HG03045 (cell line): ENCODE results near the gene HOXA2.

Experiments
- ATAC-seq: cut with Tn5 transposase; IDR thresholded peaks from one replicate; pipeline ENCODE4 v1.9.1; 2021; ENCODE audit warnings: mild to moderate bottlenecking, moderate library complexity; ENCODE audit not compliant: unreplicated experiment

The HOXA2 gene

GRCh38 chr7:27080844-27081436 is 21.5 kb downstream of the HOXA2 start:
- no peak for ATAC-seq

- ATAC-seq = no peak
Observed at GRCh38 chr7:27079234-27079975, 23.1 kb downstream of the HOXA2 start.

- ATAC-seq = no peak
Observed at GRCh38 chr7:27078616-27079233, 23.8 kb downstream of the HOXA2 start.

GRCh38 chr7:27073076-27073475 is 29.4 kb downstream of the HOXA2 start:
- ATAC-seq = no peak

- ATAC-seq = no peak
Observed at GRCh38 chr7:27071622-27072390, 30.7 kb downstream of the HOXA2 start.

- no peak for ATAC-seq
Observed at GRCh38 chr7:27068259-27068658, 34.2 kb downstream of the HOXA2 start.

GRCh38 chr7:27066148-27066547 is 36.3 kb downstream of the HOXA2 start:
- ATAC-seq = no peak

GRCh38 chr7:27065709-27066108 is 36.8 kb downstream of the HOXA2 start:
- no peak for ATAC-seq

- ATAC-seq = no peak
Observed at GRCh38 chr7:27064661-27065060, 37.8 kb downstream of the HOXA2 start.

GRCh38 chr7:27064159-27064558 is 38.3 kb downstream of the HOXA2 start:
- no peak for ATAC-seq

GRCh38 chr7:27062946-27063345 is 39.5 kb downstream of the HOXA2 start:
- no peak for ATAC-seq

- no peak for ATAC-seq
Observed at GRCh38 chr7:27053153-27053552, 49.3 kb downstream of the HOXA2 start.

- no peak for ATAC-seq
Observed at GRCh38 chr7:27051451-27051850, 51.0 kb downstream of the HOXA2 start.
